ENCODE results near the gene TAP2.

TAP2 gene

DNA sequence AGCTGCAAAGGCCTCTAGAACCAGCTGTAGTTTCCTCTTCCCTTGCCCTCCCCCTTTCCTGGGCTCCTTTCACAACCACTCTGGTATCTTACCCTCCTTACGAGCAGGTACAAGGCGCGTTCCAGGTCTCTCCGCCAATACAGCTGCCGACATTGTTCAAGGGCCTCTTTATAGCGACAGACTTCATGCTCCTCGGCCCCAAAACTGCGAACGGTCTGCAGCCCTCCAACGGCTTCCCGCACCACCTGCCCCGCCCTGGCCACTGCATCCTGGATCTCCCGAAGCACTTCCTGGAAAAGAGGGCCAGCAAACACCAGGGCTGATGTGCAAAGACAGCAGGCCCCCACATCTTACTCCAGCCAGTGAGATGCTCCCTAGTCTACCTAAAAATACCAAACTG is 6.0 kb downstream of the TAP2 start:
- TF ChIP-seq, protein P1, sequence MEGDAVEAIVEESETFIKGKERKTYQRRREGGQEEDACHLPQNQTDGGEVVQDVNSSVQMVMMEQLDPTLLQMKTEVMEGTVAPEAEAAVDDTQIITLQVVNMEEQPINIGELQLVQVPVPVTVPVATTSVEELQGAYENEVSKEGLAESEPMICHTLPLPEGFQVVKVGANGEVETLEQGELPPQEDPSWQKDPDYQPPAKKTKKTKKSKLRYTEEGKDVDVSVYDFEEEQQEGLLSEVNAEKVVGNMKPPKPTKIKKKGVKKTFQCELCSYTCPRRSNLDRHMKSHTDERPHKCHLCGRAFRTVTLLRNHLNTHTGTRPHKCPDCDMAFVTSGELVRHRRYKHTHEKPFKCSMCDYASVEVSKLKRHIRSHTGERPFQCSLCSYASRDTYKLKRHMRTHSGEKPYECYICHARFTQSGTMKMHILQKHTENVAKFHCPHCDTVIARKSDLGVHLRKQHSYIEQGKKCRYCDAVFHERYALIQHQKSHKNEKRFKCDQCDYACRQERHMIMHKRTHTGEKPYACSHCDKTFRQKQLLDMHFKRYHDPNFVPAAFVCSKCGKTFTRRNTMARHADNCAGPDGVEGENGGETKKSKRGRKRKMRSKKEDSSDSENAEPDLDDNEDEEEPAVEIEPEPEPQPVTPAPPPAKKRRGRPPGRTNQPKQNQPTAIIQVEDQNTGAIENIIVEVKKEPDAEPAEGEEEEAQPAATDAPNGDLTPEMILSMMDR (IDR thresholded peaks at IDR 0.05; ENCODE audit: extremely low read depth, missing control alignments) = no peak
- DNase-seq (ENCODE audit: low spot score) = no peak

DNA sequence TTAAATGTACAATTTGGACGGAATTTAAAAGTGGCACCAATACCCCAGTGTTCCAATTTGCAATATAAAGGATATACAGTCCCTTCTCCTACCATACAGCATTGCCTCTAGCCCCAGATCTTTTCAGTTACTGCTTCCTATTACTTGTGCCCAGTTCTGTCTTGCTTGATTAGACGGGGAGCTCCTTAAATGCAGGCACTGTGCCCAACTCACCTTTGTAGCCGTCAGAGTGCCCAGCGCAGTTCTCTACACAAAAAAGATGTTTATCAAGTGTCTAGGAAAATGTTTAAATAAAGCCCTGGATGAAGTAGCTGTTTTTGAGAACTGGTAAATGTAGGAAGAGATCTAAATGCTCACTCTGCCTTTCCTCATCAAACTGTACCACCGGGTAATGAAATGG is 7.6 kb downstream of the TAP2 start:
- TF ChIP-seq, protein P1 (IDR thresholded peaks at IDR 0.05; ENCODE audit: extremely low read depth, missing control alignments) = no peak
- DNase-seq (ENCODE audit: low spot score) = no peak

DNA sequence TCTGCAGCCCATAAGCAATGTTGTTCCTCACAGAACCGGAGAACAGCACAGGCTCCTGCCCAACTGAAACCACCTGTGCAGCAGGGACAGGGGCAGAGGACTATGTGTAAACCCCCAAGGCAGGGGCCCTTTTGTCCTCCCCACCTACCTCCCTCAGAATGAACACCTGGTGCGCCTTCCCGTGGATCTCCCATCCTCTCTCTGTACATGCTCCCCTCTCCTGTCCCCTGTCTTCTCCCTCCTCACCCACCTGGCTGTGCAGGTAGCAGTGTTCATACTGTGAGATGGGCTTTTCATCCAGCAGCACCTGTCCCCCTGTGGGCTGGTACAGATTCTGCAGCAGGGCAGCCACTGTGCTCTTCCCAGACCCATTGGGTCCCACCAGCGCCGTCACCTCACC is 8.5 kb downstream of the TAP2 start:
- DNase-seq (ENCODE audit: low spot score) = no peak
- TF ChIP-seq, protein P1 (IDR thresholded peaks at IDR 0.05; ENCODE audit: extremely low read depth, missing control alignments) = no peak

DNA sequence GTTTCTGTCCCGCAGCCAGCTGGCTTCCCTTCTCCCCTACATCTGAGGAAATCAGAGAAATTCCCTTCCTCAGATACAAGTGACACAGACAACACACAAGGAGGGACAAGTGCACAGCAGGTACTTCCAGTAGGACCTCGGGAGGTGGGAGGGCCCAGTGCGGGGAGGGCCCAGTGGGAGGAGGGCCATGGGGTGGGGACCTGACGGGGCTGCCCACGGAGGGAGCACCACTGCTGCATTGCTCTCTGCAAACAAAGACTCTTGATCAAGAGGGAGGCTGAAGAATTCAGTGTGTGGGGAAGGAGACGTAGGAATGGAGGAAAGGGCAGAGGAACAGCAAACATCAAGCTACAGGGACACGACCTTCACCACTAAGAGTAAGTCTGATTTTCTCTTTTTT is 9.0 kb downstream of the TAP2 start:
- TF ChIP-seq, protein P1 (IDR thresholded peaks at IDR 0.05; ENCODE audit: extremely low read depth, missing control alignments) = no peak
- DNase-seq (ENCODE audit: low spot score) = no peak

DNA sequence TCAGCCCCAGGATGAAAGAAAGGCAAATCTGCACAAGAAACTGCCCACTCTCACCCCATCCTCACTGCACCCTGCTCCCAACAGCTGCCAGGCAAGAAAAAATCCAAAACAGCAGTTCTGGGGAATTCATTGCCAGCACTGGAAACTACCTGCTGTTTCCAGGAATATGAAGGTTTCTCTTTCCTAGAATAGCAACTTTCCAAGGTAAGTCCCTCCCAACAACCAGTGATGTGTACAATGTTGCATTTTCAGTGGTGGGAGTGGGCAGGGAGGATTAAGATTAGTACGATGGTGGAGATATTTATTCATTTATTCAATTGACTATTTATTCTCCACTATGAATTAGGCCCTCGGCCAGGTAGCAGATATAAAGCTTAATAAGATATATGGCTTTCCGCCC is 11.5 kb downstream of the TAP2 start:
- TF ChIP-seq, protein P1 (IDR thresholded peaks at IDR 0.05; ENCODE audit: extremely low read depth, missing control alignments) = no peak
- no peak for DNase-seq (ENCODE audit: low spot score)

DNA sequence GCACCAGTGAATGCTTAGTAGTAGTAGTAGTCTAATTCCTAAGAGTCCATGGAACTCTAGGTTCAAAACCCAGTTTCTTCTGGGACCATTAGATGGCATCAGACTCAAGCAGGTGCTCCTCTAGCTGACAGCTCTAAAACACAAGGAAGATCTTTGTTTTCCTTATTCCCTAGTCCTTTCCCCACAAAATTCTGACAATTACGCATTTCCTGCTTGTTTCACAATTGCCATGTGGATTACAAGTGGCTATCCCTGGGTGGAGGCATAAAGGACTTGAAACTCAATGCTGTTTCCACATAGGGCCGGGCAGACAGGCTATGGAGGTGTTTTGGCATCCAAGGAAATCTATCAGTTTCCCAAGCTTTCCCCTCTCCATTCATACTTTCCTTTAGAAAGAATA is 12.6 kb downstream of the TAP2 start:
- TF ChIP-seq, protein P1 (IDR thresholded peaks at IDR 0.05; ENCODE audit: extremely low read depth, missing control alignments) = no peak
- no peak for DNase-seq (ENCODE audit: low spot score)

DNA sequence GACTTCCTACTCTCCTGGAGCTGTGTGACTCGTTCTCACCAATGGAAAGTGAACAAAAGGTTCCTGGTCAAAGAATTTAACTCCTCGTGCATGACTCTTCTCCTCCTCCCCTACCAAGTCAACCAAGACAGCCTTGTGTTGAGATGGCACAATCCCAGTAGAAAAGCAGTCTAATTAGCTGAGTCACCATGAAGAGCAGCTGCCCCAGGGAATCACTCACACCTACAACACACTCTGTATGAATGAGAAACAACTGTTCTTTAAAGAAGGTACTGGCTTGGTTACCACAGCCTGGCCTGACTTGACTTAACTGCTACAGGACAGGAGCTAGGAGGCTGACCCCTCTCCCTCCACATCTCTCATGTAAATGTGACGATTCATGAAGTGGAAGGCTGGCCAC is 18.8 kb downstream of the TAP2 start:
- TF ChIP-seq, protein P1 (IDR thresholded peaks at IDR 0.05; ENCODE audit: extremely low read depth, missing control alignments) = no peak
- DNase-seq (ENCODE audit: low spot score) = no peak
